Gastrocnemius medialis (tissue), 4 donors: Measurements from ENCODE around the gene SH3BP1. TPM values are rescaled to one million over a fixed set of nuclear protein-coding genes. Genes with fewer than 3 reads are reported as not detected.
"Not testable (repeated sequence)": the region's sequence is repeated elsewhere in the genome, so short reads cannot be mapped to it uniquely, and the experiment has no call there.

ENCODE experiments used
- ATAC-seq, 2 donors: fragments of 150-250 bp; one replicate each; pipeline ENCODE4 v1.9.1; 2016
- DNase-seq, 2 donors: peaks; one replicate each; pipeline ENCODE4 v3.0.0-alpha.2; 2019
- H3K27ac ChIP-seq, 4 donors: fragments of 200-600 bp; sonication (generic); 1 replicate in 1 of 4; 2 replicates in 3 of 4; pipeline ENCODE4 v1.5.1; 2016 to 2018; ENCODE audit warnings: mild to moderate bottlenecking in 2 of 4, moderate library complexity in 1 of 4
- H3K27me3 ChIP-seq, 3 donors: fragments of 200-600 bp; sonication (generic) in 2 of 3; 1 replicate in 1 of 3; 2 replicates in 2 of 3; pipeline versions ENCODE4 v1.5.1 to v1.6.0; 2016 to 2019; ENCODE audit warnings: mild to moderate bottlenecking in 1 of 3, moderate library complexity in 1 of 3
- H3K36me3 ChIP-seq, 2 donors: fragments of 200-600 bp; sonication (generic) in 1 of 2; one replicate each; pipeline ENCODE4 v1.5.1; 2017 to 2018
- H3K4me1 ChIP-seq, 2 donors: fragments of 200-600 bp; sonication (generic) in 1 of 2; one replicate each; pipeline ENCODE4 v1.5.1; 2016 to 2017; ENCODE audit warnings: mild to moderate bottlenecking in 2 of 2
- H3K4me3 ChIP-seq, 4 donors: fragments of 200-600 bp; sonication (generic) in 3 of 4; 1 replicate in 1 of 4; 2 replicates in 3 of 4; pipeline ENCODE4 v1.5.1; 2016 to 2019; ENCODE audit warnings: mild to moderate bottlenecking in 2 of 4
- H3K9me3 ChIP-seq, 3 donors: fragments of 200-600 bp; sonication (generic) in 2 of 3; 1 replicate in 1 of 3; 2 replicates in 2 of 3; pipeline ENCODE4 v1.5.1; 2016 to 2019
- POLR2A ChIP-seq, 2 donors: fragments of 450-650 bp; IDR thresholded peaks; one replicate each; pipeline ENCODE4 v1.6.1; 2017; ENCODE audit warnings: antibody characterized with exemption in 2 of 2, mild to moderate bottlenecking in 2 of 2, moderate library complexity in 2 of 2
- in situ Hi-C, 4 donors: fragments of 200-750 bp; cut with MboI; loops; one replicate each; pipeline versions ENCODE4 v1.15.0 to v1.8.0; 2017; ENCODE audit warnings: low sequenced_read_pairs in 4 of 4
- intact Hi-C: fragments of 100-400 bp; cut with DNase I; formaldehyde crosslinking; loops from one replicate; pipeline ENCODE4 v1.15.1; 2023; ENCODE audit warnings: low total_unique reads
- total RNA-seq, 4 donors: library from RNA; depleted of rRNA; stranded (reverse); fragments of >200 nt; gene quantifications; one replicate each; pipeline versions ENCODE4 v1.1.0 to v1.2.3, GENCODE V29; 2016
- TF ChIP-seq, protein P1 (sequence below), 5 experiments: fragments of 450-650 bp in 3 of 5; fragments of 200-600 bp in 2 of 5; sonication (generic) in 2 of 5; IDR thresholded peaks in 4 of 5; conservative IDR thresholded peaks in 1 of 5; 1 replicate in 4 of 5; 2 replicates in 1 of 5; pipeline ENCODE4 v1.5.1; 2016 to 2019; ENCODE audit warnings: antibody characterized with exemption in 5 of 5, mild to moderate bottlenecking in 3 of 5, moderate library complexity in 3 of 5

The SH3BP1 gene
- total RNA-seq, 4 donors from 2014 or later = 1.1 to 1.8 (median 1.6) TPM; not detected in 1

DNA sequence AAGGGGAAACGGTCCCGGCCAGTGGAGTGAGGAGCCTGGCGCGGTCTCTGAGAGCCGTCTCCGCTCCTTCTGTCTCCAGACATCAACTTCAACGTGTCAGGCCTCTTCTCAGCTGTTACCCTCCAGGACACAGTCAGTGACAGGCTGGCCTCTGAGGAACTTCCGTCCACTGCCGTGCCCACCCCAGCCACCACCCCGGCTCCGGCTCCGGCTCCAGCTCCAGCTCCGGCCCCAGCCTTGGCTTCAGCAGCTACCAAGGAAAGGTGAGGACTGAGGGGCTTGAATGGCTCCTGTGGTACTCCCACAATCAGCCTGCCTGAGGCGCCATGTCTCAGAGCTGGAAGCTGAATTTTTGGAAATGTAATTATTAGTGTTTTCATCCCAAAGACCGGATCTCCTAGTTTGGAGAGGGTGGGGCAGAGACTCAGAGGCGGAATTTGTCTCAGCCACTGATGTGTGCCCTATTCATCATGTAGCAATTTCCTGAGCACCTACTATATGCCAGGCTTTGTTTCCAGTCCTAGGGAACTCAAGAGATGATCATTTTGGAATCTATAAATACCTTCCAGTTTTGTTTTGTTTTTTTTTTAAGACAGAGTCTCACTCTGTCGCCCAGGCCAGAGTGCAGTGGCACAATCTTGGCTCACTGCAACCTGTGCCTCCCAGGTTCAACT, 11.1 kb downstream of the SH3BP1 start:
- H3K36me3 ChIP-seq = no peaks in the 10 kb centered on the region
- in situ Hi-C loops (no loop called here), intact Hi-C loops (no loop called here)
- TF ChIP-seq, protein P1, sequence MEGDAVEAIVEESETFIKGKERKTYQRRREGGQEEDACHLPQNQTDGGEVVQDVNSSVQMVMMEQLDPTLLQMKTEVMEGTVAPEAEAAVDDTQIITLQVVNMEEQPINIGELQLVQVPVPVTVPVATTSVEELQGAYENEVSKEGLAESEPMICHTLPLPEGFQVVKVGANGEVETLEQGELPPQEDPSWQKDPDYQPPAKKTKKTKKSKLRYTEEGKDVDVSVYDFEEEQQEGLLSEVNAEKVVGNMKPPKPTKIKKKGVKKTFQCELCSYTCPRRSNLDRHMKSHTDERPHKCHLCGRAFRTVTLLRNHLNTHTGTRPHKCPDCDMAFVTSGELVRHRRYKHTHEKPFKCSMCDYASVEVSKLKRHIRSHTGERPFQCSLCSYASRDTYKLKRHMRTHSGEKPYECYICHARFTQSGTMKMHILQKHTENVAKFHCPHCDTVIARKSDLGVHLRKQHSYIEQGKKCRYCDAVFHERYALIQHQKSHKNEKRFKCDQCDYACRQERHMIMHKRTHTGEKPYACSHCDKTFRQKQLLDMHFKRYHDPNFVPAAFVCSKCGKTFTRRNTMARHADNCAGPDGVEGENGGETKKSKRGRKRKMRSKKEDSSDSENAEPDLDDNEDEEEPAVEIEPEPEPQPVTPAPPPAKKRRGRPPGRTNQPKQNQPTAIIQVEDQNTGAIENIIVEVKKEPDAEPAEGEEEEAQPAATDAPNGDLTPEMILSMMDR (IDR thresholded peaks at IDR 0.05 in 4 of 5, conservative IDR thresholded peaks at IDR 0.05 in 1 of 5) = no peak
- TF ChIP-seq POLR2A (IDR thresholded peaks at IDR 0.05) = no peak
- no peak for DNase-seq
- no peaks in the 10 kb centered on the region for H3K4me1 ChIP-seq
- H3K27me3 ChIP-seq = no peaks in the 10 kb centered on the region
- no peaks in the 10 kb centered on the region for H3K9me3 ChIP-seq
- ATAC-seq = no peak
- no peak overlapping the region for H3K4me3 ChIP-seq
- H3K27ac ChIP-seq = no peak overlapping the region

- peak overlapping the region in 1 of 4 donors; percentile 0 for H3K27ac ChIP-seq
- H3K4me1 ChIP-seq = peaks cover 13 to 14% of the 10 kb centered on the region in 2 donors
- no peaks in the 10 kb centered on the region for H3K9me3 ChIP-seq
- no peaks in the 10 kb centered on the region for H3K27me3 ChIP-seq
- no peak for DNase-seq
- TF ChIP-seq, protein P1 (IDR thresholded peaks at IDR 0.05 in 4 of 5, conservative IDR thresholded peaks at IDR 0.05 in 1 of 5) = no peak
- TF ChIP-seq POLR2A (IDR thresholded peaks at IDR 0.05) = no peak
- intact Hi-C loops = loop anchor here (5.0 kb wide), 1 partner anchor 93 kb away; no protein-coding TSS in a partner anchor
- in situ Hi-C loops = no loop called here
- no peak overlapping the region for H3K4me3 ChIP-seq
- no peak for ATAC-seq
- no peaks in the 10 kb centered on the region for H3K36me3 ChIP-seq
These were observed 15.2 kb downstream of the SH3BP1 start for GRCh38 chr22:37654563-37655251.

DNA sequence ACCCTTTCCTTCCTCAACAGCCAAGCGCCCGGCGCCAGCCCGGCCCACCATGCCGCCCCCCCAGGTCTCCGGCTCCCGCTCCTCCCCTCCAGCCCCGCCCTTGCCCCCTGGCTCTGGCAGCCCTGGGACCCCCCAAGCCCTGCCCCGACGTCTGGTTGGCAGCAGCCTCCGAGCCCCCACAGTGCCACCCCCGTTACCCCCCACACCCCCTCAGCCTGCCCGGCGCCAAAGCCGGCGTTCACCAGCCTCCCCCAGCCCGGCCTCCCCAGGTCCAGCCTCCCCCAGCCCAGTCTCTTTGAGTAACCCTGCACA, 15.7 kb downstream of the SH3BP1 start:
- H3K27ac ChIP-seq = peak overlapping the region in 1 of 4 donors; percentile 0
- no peaks in the 10 kb centered on the region for H3K9me3 ChIP-seq
- DNase-seq (no peak), ATAC-seq (no peak)
- no peak for TF ChIP-seq POLR2A (IDR thresholded peaks at IDR 0.05)
- TF ChIP-seq, protein P1 (IDR thresholded peaks at IDR 0.05 in 4 of 5, conservative IDR thresholded peaks at IDR 0.05 in 1 of 5) = no peak
- peaks cover 17 to 18% of the 10 kb centered on the region in 2 donors for H3K4me1 ChIP-seq
- no peaks in the 10 kb centered on the region for H3K36me3 ChIP-seq
- intact Hi-C loops = loop anchor here (5.0 kb wide), 1 partner anchor 92 kb away; no protein-coding TSS in a partner anchor
- in situ Hi-C loops = no loop called here
- no peak overlapping the region for H3K4me3 ChIP-seq
- no peaks in the 10 kb centered on the region for H3K27me3 ChIP-seq

- H3K4me3 ChIP-seq, H3K27me3 ChIP-seq, DNase-seq, ATAC-seq, H3K36me3 ChIP-seq, in situ Hi-C loops, H3K9me3 ChIP-seq: not testable (repeated sequence)
- intact Hi-C loops = loop anchor here (5.0 kb wide), 1 partner anchor 91 kb away; no protein-coding TSS in a partner anchor
- peak overlapping the region in 3 of 4 donors; percentile 0 to 43 (median 40) for H3K27ac ChIP-seq
- peaks cover 28 to 30% of the 10 kb centered on the region in 2 donors for H3K4me1 ChIP-seq
These were observed 17.1 kb downstream of the SH3BP1 start for GRCh38 chr22:37656583-37656982.

DNA sequence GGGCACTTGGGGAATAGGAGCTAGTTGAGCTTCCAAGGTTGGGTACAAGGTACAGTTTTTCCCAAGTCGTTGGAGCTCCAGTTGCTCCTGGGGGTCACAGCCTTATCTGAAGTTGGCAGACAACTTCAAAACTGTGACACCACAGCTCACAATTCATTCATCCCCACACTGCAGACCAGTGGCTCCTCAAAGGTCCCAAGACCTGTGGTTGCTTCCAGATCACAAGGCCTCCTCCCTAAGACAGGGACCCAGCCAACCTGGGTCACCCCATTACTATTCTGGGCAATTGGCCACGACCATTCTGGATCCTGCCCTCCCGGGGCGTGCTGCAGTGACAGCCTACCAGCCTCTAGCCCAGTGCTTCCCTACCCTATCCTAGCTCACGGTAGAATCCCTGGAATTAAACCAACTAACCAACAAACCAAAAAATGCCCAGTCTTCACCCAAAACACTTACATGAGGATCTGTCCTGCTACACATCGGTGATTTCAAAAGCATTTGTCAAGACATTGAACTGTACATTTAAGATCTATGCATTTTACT, 18.2 kb downstream of the SH3BP1 start:
- DNase-seq = no peak
- Histone ChIP-seq H3K27me3 (no peaks in the 10 kb centered on the region), H3K9me3 (no peaks in the 10 kb centered on the region), H3K4me3 (peak overlapping the region; percentile 54 to 63 (median 56)), H3K4me1 (peaks cover 35 to 37% of the 10 kb centered on the region in 2 donors), H3K36me3 (no peaks in the 10 kb centered on the region), H3K27ac (peak overlapping the region; percentile 81 to 88 (median 86))
- in situ Hi-C loops (no loop called here), intact Hi-C loops (loop anchor here (1.0 to 5.0 kb wide), 2 partner anchors 18 to 90 kb away; partner anchors contain the start of gene LGALS1)
- ATAC-seq = no peak
- peak in 1 of 2 donors; percentile 4 for TF ChIP-seq POLR2A (IDR thresholded peaks at IDR 0.05)
- TF ChIP-seq, protein P1 (IDR thresholded peaks at IDR 0.05 in 4 of 5, conservative IDR thresholded peaks at IDR 0.05 in 1 of 5) = no peak
